Measurements from ENCODE around the gene COL7A1.
"Not testable (repeated sequence)": the region's sequence is repeated elsewhere in the genome, so short reads cannot be mapped to it uniquely, and the experiment has no call there.

Gene COL7A1

DNA sequence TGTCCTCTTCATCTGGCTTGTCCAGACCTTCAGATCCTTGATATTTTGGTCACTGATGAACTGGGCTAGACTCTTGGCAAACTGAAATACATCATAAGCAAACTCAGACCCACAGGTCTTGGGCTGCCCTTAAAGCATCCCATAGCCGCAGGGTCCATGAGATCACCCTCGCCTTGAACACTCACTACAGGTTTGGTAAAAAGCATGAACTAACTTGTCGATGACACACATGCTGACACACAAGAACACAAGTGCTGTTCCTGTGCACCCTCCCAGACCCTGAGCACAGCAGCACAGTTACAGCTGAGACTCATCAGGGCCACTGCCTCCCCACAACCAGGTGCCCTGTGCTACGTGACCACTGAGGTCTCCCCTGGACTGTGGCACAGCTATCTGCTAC lies 59.6 kb downstream of the COL7A1 start:
- no peak for DNase-seq

GRCh38 chr3:48532977-48533337 lies 62.2 kb downstream of the COL7A1 start:
- no peak for DNase-seq

DNA sequence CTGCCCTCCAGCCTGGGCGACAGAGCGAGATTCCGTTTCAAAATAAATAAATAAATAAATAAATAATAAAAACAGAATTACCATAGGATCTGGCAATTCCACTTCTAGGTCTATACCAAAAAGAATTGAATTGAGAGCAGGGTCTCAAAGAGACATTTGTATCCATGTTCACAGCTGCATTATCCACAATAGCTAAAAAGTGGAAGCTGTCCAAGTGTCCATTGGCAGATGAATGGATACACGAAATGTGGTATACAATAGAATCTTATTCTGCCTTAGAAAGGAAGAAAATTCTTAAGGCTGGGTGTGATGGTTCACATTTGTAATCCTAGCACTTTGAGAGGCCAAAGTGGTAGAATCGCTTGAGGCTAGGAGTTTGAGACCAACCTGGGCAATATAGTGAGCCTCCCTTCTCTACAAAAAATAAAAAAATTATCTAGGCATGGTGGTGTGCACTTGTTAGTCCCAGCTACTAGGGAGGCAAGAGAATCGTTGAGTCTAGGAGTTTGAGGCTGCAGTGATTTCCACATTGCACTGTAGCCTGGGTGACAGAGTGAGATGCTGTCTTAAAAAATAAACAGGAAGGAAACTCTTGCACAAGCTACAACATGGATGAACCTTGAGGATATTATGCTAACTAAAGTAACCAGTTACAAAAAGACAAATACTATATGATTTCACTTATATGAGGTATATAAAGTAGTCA lies 62.7 kb downstream of the COL7A1 start:
- DNase-seq, result no peak

DNA sequence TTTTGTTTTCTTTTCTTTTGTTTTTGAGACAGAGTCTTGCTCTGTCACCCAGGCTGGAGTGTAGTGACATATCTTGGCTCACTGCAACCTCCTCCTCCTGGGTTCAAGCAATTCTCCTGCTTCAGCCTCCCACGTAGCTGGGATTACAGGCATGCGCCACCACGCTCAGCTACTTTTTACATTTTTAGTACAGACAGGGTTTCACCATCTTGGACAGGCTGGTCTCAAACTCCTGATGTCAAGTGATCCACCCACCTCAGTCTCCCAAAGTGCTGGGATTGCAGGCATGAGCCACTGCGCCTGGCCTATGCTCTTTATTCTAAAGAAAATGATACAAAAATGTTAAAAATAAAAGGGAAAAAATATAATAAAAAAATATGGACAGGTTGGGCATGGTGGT lies 64.4 kb downstream of the COL7A1 start:
- not testable (repeated sequence) for DNase-seq

GRCh38 chr3:48528754-48529153 lies 66.4 kb downstream of the COL7A1 start:
- DNase-seq, result no peak

DNA sequence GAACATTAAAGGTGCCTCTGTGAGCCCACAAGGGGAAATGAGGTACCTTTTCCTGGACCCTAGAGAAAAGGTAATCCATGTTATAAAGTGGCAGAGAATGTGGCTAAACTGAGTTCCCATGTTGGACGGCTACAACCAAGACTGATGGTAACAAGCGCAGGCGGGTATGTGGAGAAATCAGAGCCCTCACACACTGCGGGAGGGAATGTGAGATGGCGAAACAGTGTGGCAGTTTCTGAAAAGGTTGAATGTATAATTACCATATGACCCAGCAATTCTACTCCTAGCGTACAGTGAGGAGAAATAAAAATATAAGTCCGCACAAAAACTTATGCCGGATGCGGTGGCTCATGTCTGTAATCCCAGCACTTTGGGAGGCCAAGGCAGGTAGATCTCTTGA lies 67.1 kb downstream of the COL7A1 start:
- no peak for DNase-seq

GRCh38 chr3:48524970-48525369 lies 70.2 kb downstream of the COL7A1 start:
- DNase-seq, result no peak

DNA sequence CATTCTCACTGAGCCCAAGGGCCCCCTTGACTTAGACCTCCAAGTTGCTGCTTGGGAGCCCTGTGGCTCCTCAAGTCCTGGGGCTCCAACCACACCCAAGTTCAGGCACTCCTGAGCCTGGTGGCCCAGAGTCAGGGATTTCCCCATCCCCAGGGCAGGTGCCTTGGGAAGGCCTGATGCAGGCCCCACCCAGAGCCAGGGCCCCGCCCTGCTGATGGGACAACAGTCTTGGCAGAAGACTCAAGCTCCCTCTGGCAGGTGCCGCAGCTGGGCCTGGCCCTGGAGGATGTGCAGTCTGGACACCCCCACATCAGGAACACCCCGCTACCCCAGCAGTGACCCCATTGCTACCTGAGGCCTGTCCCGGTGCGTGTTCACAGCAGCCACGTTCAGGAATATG lies 73.5 kb downstream of the COL7A1 start:
- no peak for DNase-seq

DNA sequence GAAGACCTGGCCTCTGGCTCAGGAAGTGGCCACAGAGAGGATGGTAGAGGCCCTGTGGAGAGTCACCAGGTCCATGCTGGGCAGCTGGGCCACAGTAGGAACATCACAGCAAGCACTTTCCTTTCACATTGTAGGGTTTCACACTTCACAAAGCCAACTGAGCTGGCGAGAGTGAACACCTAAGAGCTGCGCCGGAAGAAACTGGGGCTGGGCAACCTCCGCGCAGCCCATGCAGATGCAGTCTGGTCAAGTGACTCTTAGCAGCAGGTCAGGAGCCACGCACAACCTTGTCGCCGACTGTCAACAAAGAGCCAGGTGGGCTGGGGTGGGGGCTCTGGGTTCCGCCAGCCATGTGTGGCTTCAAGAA lies 75.9 kb downstream of the COL7A1 start:
- DNase-seq, result no peak

DNA sequence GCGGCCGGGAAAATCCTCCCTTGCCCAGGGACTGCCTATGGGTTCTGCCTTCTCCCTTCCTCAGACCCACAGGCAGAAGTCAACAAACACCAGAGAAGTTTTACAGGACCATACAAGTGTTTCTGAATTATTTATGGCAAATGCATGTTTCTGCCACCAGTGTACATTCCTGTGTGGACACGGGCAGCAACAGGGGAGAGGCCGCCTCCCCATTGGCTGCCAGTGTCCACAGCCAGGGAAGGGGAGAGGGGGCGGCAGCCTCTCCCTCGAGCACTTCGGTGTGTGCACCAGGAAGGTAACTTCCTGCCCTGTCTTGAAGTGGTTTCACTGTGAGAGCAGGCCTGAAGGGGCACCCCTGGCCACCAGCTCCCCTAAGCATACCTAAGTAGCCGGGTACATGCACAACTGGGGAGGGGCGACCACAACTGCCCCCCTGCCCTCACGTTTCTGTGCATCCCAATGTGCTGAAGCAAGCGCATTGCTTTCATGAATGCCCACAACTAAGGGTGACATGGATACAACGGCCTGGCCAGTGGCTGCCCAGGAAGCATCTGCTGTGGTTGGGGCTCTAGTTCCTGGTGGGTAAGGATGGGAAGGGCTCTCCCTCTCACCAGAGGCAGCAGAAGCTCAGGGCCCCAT lies 76.4 kb downstream of the COL7A1 start:
- no peak for DNase-seq

GRCh38 chr3:48518069-48518468 lies 77.1 kb downstream of the COL7A1 start:
- DNase-seq, result no peak

GRCh38 chr3:48516571-48516970 lies 78.6 kb downstream of the COL7A1 start:
- no peak for DNase-seq

DNA sequence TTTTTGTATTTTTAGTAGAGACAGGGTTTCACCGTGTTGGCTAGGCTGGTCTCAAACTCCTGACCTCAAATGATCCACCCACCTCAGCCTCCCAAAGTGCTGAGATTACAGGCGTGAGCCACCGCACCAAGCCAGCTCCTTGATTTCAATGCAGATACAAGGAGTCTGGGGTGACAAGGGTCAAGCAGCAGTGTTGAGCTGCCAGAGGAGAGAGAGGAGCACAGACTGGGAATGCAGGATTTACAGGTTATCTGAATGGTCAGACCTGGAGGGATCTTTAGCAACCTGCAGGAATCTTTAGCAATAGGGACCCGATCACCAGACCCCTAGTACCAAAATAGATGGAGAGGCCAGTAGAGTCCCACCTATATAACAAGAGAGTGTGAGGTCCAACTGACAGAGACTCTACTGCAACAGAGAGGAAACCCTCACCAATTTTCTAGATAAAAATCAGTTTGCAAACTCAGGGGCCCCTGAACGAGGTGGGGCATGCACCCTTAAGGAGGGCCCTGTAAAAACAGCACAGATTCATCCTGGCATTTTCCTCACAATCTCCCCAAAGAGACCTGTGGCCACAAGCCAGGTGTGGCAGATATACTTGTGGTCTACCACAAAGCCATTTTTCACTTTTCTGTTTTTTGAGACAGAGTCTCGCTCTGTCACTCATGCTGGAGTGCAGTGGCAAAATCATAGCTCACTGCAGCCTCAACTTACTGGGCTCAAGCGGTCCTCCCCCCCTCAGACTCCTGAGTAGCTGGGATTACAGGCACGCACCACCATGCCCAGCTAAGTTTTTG lies 80.5 kb downstream of the COL7A1 start:
- DNase-seq, result no peak
